Mesothelial cell of epicardium (in vitro differentiated cells): ENCODE results near the gene ARHGAP25. TPM values are rescaled to one million over a fixed set of nuclear protein-coding genes. Genes with fewer than 3 reads are reported as not detected.
A peak's percentile ranks its signal among the peaks of the same experiment; 100 is the strongest.

Experiments used
- DNase-seq, 2 experiments: peaks; one replicate each; pipeline ENCODE4 v3.0.0; 2021; ENCODE audit warnings: low spot score in 2 of 2; ENCODE audit not compliant: unreplicated experiment in 2 of 2
- H3K27ac Mint-ChIP-seq: 2 replicates; pipeline ENCODE4 v1.8.0; 2021; ENCODE audit warnings: mixed read lengths
- H3K27me3 Mint-ChIP-seq: 2 replicates; pipeline ENCODE4 v1.8.0; 2021; ENCODE audit warnings: low read depth, mixed read lengths
- H3K36me3 Mint-ChIP-seq: 2 replicates; pipeline ENCODE4 v1.8.0; 2021; ENCODE audit warnings: mixed read lengths
- H3K4me1 Mint-ChIP-seq: 2 replicates; pipeline ENCODE4 v1.8.0; 2021; ENCODE audit warnings: mixed read lengths
- H3K4me3 Mint-ChIP-seq: 2 replicates; pipeline ENCODE4 v1.8.0; 2021; ENCODE audit warnings: mild to moderate bottlenecking, moderate library complexity, mixed read lengths
- H3K9me3 Mint-ChIP-seq: 2 replicates; pipeline ENCODE4 v1.8.0; 2021; ENCODE audit warnings: mixed read lengths
- total RNA-seq: library from RNA; stranded (reverse); gene quantifications from 3 replicates; pipeline ENCODE4 v1.2.1, GENCODE V29; 2021
- TF ChIP-seq, protein P1 (sequence below): fragments of 200-600 bp; sonication (generic); IDR thresholded peaks from one replicate; pipeline ENCODE4 v1.5.0; 2021; ENCODE audit warnings: antibody characterized with exemption; ENCODE audit not compliant: unreplicated experiment

ARHGAP25 gene
- total RNA-seq, 1 donor from 2014 or later = 1.4 TPM

- no peak for DNase-seq
- H3K4me3 Mint-ChIP-seq = no peak overlapping the region
- TF ChIP-seq, protein P1, sequence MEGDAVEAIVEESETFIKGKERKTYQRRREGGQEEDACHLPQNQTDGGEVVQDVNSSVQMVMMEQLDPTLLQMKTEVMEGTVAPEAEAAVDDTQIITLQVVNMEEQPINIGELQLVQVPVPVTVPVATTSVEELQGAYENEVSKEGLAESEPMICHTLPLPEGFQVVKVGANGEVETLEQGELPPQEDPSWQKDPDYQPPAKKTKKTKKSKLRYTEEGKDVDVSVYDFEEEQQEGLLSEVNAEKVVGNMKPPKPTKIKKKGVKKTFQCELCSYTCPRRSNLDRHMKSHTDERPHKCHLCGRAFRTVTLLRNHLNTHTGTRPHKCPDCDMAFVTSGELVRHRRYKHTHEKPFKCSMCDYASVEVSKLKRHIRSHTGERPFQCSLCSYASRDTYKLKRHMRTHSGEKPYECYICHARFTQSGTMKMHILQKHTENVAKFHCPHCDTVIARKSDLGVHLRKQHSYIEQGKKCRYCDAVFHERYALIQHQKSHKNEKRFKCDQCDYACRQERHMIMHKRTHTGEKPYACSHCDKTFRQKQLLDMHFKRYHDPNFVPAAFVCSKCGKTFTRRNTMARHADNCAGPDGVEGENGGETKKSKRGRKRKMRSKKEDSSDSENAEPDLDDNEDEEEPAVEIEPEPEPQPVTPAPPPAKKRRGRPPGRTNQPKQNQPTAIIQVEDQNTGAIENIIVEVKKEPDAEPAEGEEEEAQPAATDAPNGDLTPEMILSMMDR = no peak
- H3K36me3 Mint-ChIP-seq = no peaks in the 10 kb centered on the region
- H3K4me1 Mint-ChIP-seq = no peaks in the 10 kb centered on the region
- no peak overlapping the region for H3K27ac Mint-ChIP-seq
- no peaks in the 10 kb centered on the region for H3K9me3 Mint-ChIP-seq
- H3K27me3 Mint-ChIP-seq = peaks cover 56% of the 10 kb centered on the region
These were observed 24.3 kb upstream of the ARHGAP25 start for GRCh38 chr2:68710336-68710735.

GRCh38 chr2:68710756-68711155, 23.9 kb upstream of the ARHGAP25 start:
- Mint-ChIP-seq H3K27me3 (peaks cover 52% of the 10 kb centered on the region), H3K9me3 (no peaks in the 10 kb centered on the region), H3K27ac (no peak overlapping the region), H3K4me1 (no peaks in the 10 kb centered on the region), H3K4me3 (no peak overlapping the region), H3K36me3 (no peaks in the 10 kb centered on the region)
- TF ChIP-seq, protein P1 = no peak
- no peak for DNase-seq

- peaks cover 33% of the 10 kb centered on the region for H3K27me3 Mint-ChIP-seq
- H3K9me3 Mint-ChIP-seq = no peaks in the 10 kb centered on the region
- no peak for DNase-seq
- no peak overlapping the region for H3K27ac Mint-ChIP-seq
- TF ChIP-seq, protein P1 = no peak
- H3K4me1 Mint-ChIP-seq = no peaks in the 10 kb centered on the region
- H3K36me3 Mint-ChIP-seq = no peaks in the 10 kb centered on the region
- H3K4me3 Mint-ChIP-seq = no peak overlapping the region
These were observed 19.7 kb upstream of the ARHGAP25 start for GRCh38 chr2:68714866-68715265.

DNA sequence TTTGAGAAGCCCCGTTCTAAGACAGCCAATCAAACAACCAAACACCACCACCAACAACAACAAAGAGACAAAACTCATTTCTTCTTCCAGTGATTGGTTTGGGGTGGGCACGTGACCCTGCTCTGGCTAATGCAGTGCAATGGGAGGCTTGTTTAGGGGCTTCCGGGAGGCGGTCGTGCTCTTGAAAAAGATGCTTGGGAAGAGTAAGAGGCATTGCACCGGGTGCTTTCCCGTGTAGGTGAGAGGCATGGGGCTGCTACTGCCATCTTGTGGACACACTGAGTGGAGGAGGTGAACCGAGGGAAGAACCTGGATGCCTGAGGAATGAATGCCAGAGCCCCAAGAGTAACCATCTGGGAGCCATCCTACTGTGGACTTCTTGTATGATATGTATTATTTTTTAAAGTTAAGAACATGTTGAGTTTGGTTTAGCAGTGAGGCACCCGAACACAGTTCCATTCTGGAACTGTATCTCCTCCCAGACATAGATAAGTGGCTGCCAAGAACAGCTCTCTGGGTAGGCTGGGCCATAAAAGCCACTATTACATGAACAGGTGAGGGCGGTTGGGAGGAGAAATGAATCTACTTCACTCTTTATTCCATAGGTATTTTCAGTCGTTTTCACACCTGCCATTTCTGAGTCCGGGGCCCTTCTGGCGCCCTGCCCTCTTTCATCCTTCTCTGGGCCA, 19.1 kb upstream of the ARHGAP25 start:
- Mint-ChIP-seq H3K4me3 (no peak overlapping the region), H3K27me3 (peaks cover 32% of the 10 kb centered on the region), H3K4me1 (no peaks in the 10 kb centered on the region), H3K9me3 (no peaks in the 10 kb centered on the region), H3K27ac (no peak overlapping the region), H3K36me3 (no peaks in the 10 kb centered on the region)
- DNase-seq = peak in 1 of 2 experiments; percentile 45
- TF ChIP-seq, protein P1 = peak; percentile 55

DNA sequence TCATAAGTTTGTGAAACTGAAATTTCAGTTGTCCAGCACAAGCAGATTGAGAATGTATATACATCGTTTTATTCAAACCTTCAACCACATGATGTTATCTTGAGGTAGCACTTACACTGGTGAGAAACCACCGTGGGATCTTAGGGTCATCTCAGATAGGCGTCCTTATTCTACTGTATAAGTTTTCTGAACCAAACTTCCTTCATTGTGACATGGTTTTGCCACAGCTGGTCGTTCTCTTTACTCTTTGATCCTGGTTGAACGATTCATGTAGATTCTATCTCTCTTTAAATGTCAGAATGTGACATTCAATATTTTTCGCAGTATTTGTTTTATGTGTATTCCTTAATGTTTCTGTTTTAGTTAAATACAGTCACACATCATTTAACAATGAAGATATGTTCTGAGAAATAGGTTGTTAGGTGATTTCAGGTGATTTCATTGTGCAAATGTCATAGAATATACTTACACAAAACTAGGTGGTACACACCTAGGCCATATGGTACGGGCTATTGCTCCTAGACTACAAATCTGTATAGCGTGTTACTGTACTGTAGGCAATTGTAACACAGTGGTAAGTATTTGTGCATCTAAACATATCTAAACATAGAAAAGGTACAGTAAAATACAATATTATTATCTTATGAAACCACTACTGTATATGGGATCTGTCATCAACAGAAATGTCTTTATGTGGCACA, 17.9 kb upstream of the ARHGAP25 start:
- TF ChIP-seq, protein P1 = no peak
- Mint-ChIP-seq H3K27ac (no peak overlapping the region), H3K27me3 (peaks cover 29% of the 10 kb centered on the region), H3K4me3 (no peak overlapping the region), H3K9me3 (no peaks in the 10 kb centered on the region), H3K4me1 (no peaks in the 10 kb centered on the region), H3K36me3 (no peaks in the 10 kb centered on the region)
- DNase-seq = no peak
